Right cardiac atrium (tissue), 5 donors: ENCODE results near the gene SCT. TPM values are rescaled to one million over a fixed set of nuclear protein-coding genes. Genes with fewer than 3 reads are reported as not detected.

Source experiments
- ATAC-seq, 2 donors: fragments of 200-7000 bp; cut with Tn5 transposase; one replicate each; pipeline versions ENCODE4 v1.8.0 to v1.9.1; 2020; ENCODE audit warnings: moderate library complexity in 2 of 2, mild to moderate bottlenecking in 1 of 2
- DNase-seq, 3 donors: peaks; one replicate each; pipeline ENCODE4 v3.0.0-alpha.2; 2020
- H3K27ac ChIP-seq: one replicate; pipeline ENCODE4 v1.5.1; 2013; ENCODE audit warnings: mild to moderate bottlenecking, low read length, control low read depth, moderate library complexity
- H3K27me3 ChIP-seq: one replicate; pipeline ENCODE4 v1.6.1; 2013; ENCODE audit not compliant: control insufficient read depth, insufficient read depth
- H3K4me1 ChIP-seq: one replicate; pipeline ENCODE4 v1.6.1; 2013; ENCODE audit warnings: low read length; ENCODE audit not compliant: control insufficient read depth, insufficient read depth
- H3K4me3 ChIP-seq: one replicate; pipeline ENCODE4 v1.5.1; 2013; ENCODE audit warnings: low read length, control low read depth
- H3K9me3 ChIP-seq: one replicate; pipeline ENCODE4 v1.6.1; 2013; ENCODE audit warnings: low read length; ENCODE audit not compliant: control insufficient read depth
- WGBS: extraction: QIAGEN DNeasy Blood & Tissue Kit; methylation state at CpG from one replicate; pipeline ENCODE4 v1.1.7; 2013; 5-methylcytosine and 5-hydroxymethylcytosine counted together
- intact Hi-C, 4 donors: fragments of 100-400 bp; cut with DNase I; formaldehyde crosslinking; loops; one replicate each; pipeline versions ENCODE4 v1.11.0 to v1.14.0; 2022 to 2023
- long read RNA-seq, 4 donors: library from polyadenylated mRNA; unstranded; transcript quantifications; one replicate each; pipeline ENCODE4 v2.0.0, GENCODE V29; 2020 to 2021
- polyA plus RNA-seq: library from polyadenylated mRNA; stranded (reverse); fragments of 200-250 nt; gene quantifications from one replicate; pipeline ENCODE4 v1.2.3, GENCODE V29; 2013
- total RNA-seq, 4 donors: library from RNA; stranded (reverse); fragmentation: NEBNext Ultra II Directional; extraction: Animal tissue kit (Norgen Biotek cat#: 25700); gene quantifications; one replicate each; pipeline ENCODE4 v1.2.1, GENCODE V29; 2021
- donor health status: healthy with polysubstance abuse.
- donor health status: DM: no; HTN: yes; CAD: no.
- donor health status: DM: no; HTN: no; CAD: no.
- donor health status: DM: no; HTN: yes; CAD: no; lungs with severe emphysema.
- donor health status: DM: yes; HTN: yes; CAD: no.

The SCT gene
- total RNA-seq (1 to 10 TPM in 2 of 4 donors, under 1 TPM in 1, not detected in 1; 0.79 to 1.2 (median 1.1) TPM), polyA plus RNA-seq (not detected)
- long read RNA-seq, donor 1 = 0 reads
- long read RNA-seq, donor 2 = 0 reads
- long read RNA-seq, donor 3 = 0 reads
- long read RNA-seq, donor 4 = 0 reads

- DNase-seq (peak in 2 of 3 donors; percentile 43 to 59), ATAC-seq (peak in 1 of 2 donors; percentile 27)
- whole genome bisulfite sequencing = 9% methylated on average over 72 of the region's 72 CpGs
- H3K9me3 ChIP-seq = no peaks in the 10 kb centered on the region
- H3K4me3 ChIP-seq = peak within 1 kb of the TSS; percentile 15
- intact Hi-C loops = no loop called here
- H3K4me1 ChIP-seq = no peaks in the 10 kb centered on the region
- H3K27me3 ChIP-seq = no peaks in the 10 kb centered on the region
- H3K27ac ChIP-seq = no peak within 1 kb of the TSS
Measured at GRCh38 chr11:626475-627307, at the start of gene SCT. Gene SCT, minus strand, starts transcription at chr11:627181. Its CDS starts 38 bp downstream, at chr11:627143.

GRCh38 chr11:674406-674805, 47.4 kb upstream of the SCT start:
- Histone ChIP-seq H3K4me3 (no peak overlapping the region), H3K27ac (no peak overlapping the region), H3K4me1 (no peaks in the 10 kb centered on the region), H3K9me3 (no peaks in the 10 kb centered on the region), H3K27me3 (no peaks in the 10 kb centered on the region)
- ATAC-seq = peak in 1 of 2 donors; percentile 29
- WGBS = 90% methylated on average over 17 of the region's 17 CpGs
- intact Hi-C loops = no loop called here
- DNase-seq = no peak

GRCh38 chr11:673866-674265, 46.9 kb upstream of the SCT start:
- intact Hi-C loops = no loop called here

GRCh38 chr11:665704-666281, 38.8 kb upstream of the SCT start:
- Histone ChIP-seq H3K27me3 (no peaks in the 10 kb centered on the region), H3K27ac (no peak overlapping the region), H3K9me3 (no peaks in the 10 kb centered on the region), H3K4me1 (no peaks in the 10 kb centered on the region), H3K4me3 (no peak overlapping the region)
- DNase-seq = peak; percentile 36 to 71 (median 67)
- peak; percentile 75 to 76 for ATAC-seq
- WGBS = 61% methylated on average over 11 of the region's 11 CpGs
- intact Hi-C loops = loop anchor here in 1 of 4 donors (10.0 kb wide), 1 partner anchor 59 kb away; no protein-coding TSS in a partner anchor

More at GRCh38 chr11:673866-674265, 46.9 kb upstream of the SCT start:
- H3K27me3 ChIP-seq = no peaks in the 10 kb centered on the region
- H3K27ac ChIP-seq = no peak overlapping the region
- H3K4me1 ChIP-seq = no peaks in the 10 kb centered on the region
- no peak for DNase-seq
- no peak for ATAC-seq
- WGBS = 92% methylated on average over 8 of the region's 8 CpGs
- H3K9me3 ChIP-seq = no peaks in the 10 kb centered on the region
- no peak overlapping the region for H3K4me3 ChIP-seq

- DNase-seq = no peak
- no peaks in the 10 kb centered on the region for H3K9me3 ChIP-seq
- no peaks in the 10 kb centered on the region for H3K27me3 ChIP-seq
- WGBS = 66% methylated on average over 15 of the region's 15 CpGs
- no peaks in the 10 kb centered on the region for H3K4me1 ChIP-seq
- H3K4me3 ChIP-seq = no peak overlapping the region
- intact Hi-C loops = loop anchor here in 1 of 4 donors (10.0 kb wide), 1 partner anchor 60 kb away; no protein-coding TSS in a partner anchor
- ATAC-seq = peak in 1 of 2 donors; percentile 7
- no peak overlapping the region for H3K27ac ChIP-seq
Measured at GRCh38 chr11:665062-665703, 38.2 kb upstream of the SCT start.

GRCh38 chr11:662689-663274, 35.8 kb upstream of the SCT start:
- peak; percentile 78 to 79 for ATAC-seq
- Histone ChIP-seq H3K27ac (no peak overlapping the region), H3K9me3 (no peaks in the 10 kb centered on the region), H3K4me3 (no peak overlapping the region), H3K27me3 (no peaks in the 10 kb centered on the region), H3K4me1 (no peaks in the 10 kb centered on the region)
- intact Hi-C loops = loop anchor here (5.0 to 10.0 kb wide), 2 partner anchors 60 to 62 kb away; no protein-coding TSS in a partner anchor
- WGBS = 57% methylated on average over 15 of the region's 15 CpGs
- peak; percentile 77 to 91 (median 88) for DNase-seq

- DNase-seq (peak in 1 of 3 donors; percentile 28), ATAC-seq (no peak)
- intact Hi-C loops = loop anchor here (5.0 to 10.0 kb wide), 2 partner anchors 61 to 64 kb away; no protein-coding TSS in a partner anchor
- Histone ChIP-seq H3K27me3 (no peaks in the 10 kb centered on the region), H3K27ac (no peak overlapping the region), H3K4me3 (no peak overlapping the region), H3K4me1 (no peaks in the 10 kb centered on the region), H3K9me3 (no peaks in the 10 kb centered on the region)
- WGBS = 88% methylated on average over 19 of the region's 19 CpGs
Measured at GRCh38 chr11:660681-661444, 33.9 kb upstream of the SCT start.

- no peak overlapping the region for H3K27ac ChIP-seq
- H3K27me3 ChIP-seq = no peaks in the 10 kb centered on the region
- intact Hi-C loops = loop anchor here (5.0 to 10.0 kb wide), 2 partner anchors 62 to 65 kb away; no protein-coding TSS in a partner anchor
- no peak for ATAC-seq
- no peaks in the 10 kb centered on the region for H3K9me3 ChIP-seq
- H3K4me1 ChIP-seq = no peaks in the 10 kb centered on the region
- DNase-seq = peak in 1 of 3 donors; percentile 40
- 90% methylated on average over 19 of the region's 19 CpGs for WGBS
- H3K4me3 ChIP-seq = no peak overlapping the region
Measured at GRCh38 chr11:660281-660680, 33.3 kb upstream of the SCT start.

- Histone ChIP-seq H3K9me3 (no peaks in the 10 kb centered on the region), H3K4me3 (no peak overlapping the region), H3K27ac (no peak overlapping the region), H3K27me3 (no peaks in the 10 kb centered on the region), H3K4me1 (no peaks in the 10 kb centered on the region)
- peak in 1 of 2 donors; percentile 15 for ATAC-seq
- intact Hi-C loops = loop anchor here (5.0 to 10.0 kb wide), 2 partner anchors 63 to 65 kb away; no protein-coding TSS in a partner anchor
- peak in 2 of 3 donors; percentile 28 to 40 for DNase-seq
- WGBS = 90% methylated on average over 16 of the region's 16 CpGs
Measured at GRCh38 chr11:659532-660085, 32.6 kb upstream of the SCT start.
